Psoas muscle (tissue), 8 donors: ENCODE measurements around the gene HNF1B. TPM values are rescaled to one million over a fixed set of nuclear protein-coding genes. Genes with fewer than 3 reads are reported as not detected.

Experiments
- ATAC-seq, 4 donors: fragments of 200-7000 bp; cut with Tn5 transposase; one replicate each; pipeline ENCODE4 v1.9.1; 2020; ENCODE audit warnings: moderate library complexity in 3 of 4, mild to moderate bottlenecking in 2 of 4
- DNase-seq, 2 donors: peaks; one replicate each; pipeline ENCODE4 v3.0.0-alpha.2; 2020
- H3K27ac ChIP-seq: fragments of 200-600 bp; one replicate; pipeline ENCODE4 v1.8.0; 2022
- H3K27me3 ChIP-seq, 3 donors: fragments of 200-600 bp in 1 of 3; one replicate each; pipeline versions ENCODE4 v1.6.1 to v1.8.0; 2013 to 2022; ENCODE audit warnings: low read length in 2 of 3, mild to moderate bottlenecking in 2 of 3, moderate library complexity in 1 of 3; ENCODE audit not compliant: insufficient read depth in 3 of 3
- H3K36me3 ChIP-seq, 2 donors: fragments of 200-600 bp in 1 of 2; one replicate each; pipeline versions ENCODE4 v1.6.1 to v1.8.0; 2013 to 2022; ENCODE audit warnings: low read depth in 1 of 2, mild to moderate bottlenecking in 1 of 2, moderate library complexity in 1 of 2; ENCODE audit not compliant: insufficient read depth in 1 of 2
- H3K4me1 ChIP-seq: fragments of 200-600 bp; one replicate; pipeline ENCODE4 v1.8.0; 2022
- H3K4me3 ChIP-seq: fragments of 200-600 bp; one replicate; pipeline ENCODE4 v1.8.0; 2022; ENCODE audit warnings: mild to moderate bottlenecking
- H3K9me3 ChIP-seq: fragments of 200-600 bp; one replicate; pipeline ENCODE4 v1.8.0; 2022
- CTCF ChIP-seq: fragments of 200-600 bp; IDR thresholded peaks from one replicate; pipeline ENCODE4 v1.8.0; 2022; ENCODE audit warnings: antibody characterized with exemption
- WGBS, 3 donors: extraction: QIAGEN DNeasy Blood & Tissue Kit; methylation state at CpG; one replicate each; pipeline versions ENCODE4 v1.1.6 to v1.1.7; 2013; 5-methylcytosine and 5-hydroxymethylcytosine counted together
- intact Hi-C, 2 donors: fragments of 100-400 bp; cut with DNase I; formaldehyde crosslinking; loops; one replicate each; pipeline versions ENCODE4 v1.11.0 to v1.14.2; 2022
- polyA plus RNA-seq, 3 donors: library from polyadenylated mRNA; stranded (reverse); fragments of 200-250 nt; gene quantifications; one replicate each; pipeline ENCODE4 v1.2.3, GENCODE V29; 2013
- total RNA-seq, 4 donors: library from RNA; stranded (reverse); fragmentation: NEBNext Ultra II Directional in 2 of 4; extraction: Animal tissue kit (Norgen Biotek cat#: 25700) in 2 of 4; gene quantifications; one replicate each; pipeline versions ENCODE4 v1.2.1 to v1.2.4, GENCODE V29; 2021 to 2023
- donor health status: healthy with polysubstance abuse.
- donor health status: DM: no; HTN: no; CAD: no; lungs with moderate emphysema.
- donor health status: Bipolar disorder and iron deficiency.
- donor health status: healthy.
- donor health status: DM: yes; HTN: yes; CAD: no.
- donor health status: DM: no; HTN: no; CAD: no.
- donor health status: DM: no; HTN: no; CAD: no.
- donor health status: DM: yes; HTN: yes; CAD: no.

Gene HNF1B
- total and polyA plus RNA-seq, 7 donors = 0.03 TPM; not detected in 6

GRCh38 chr17:37750768-37751475, 6.1 kb upstream of the HNF1B start:
- intact Hi-C loops = no loop called here
- WGBS, 3 donors = 59 to 68% (median 65%) methylated on average over 10 of the region's 10 CpGs
- no peaks in the 10 kb centered on the region for H3K4me1 ChIP-seq
- no peak for ATAC-seq
- H3K4me3 ChIP-seq = no peak overlapping the region
- H3K27me3 ChIP-seq = peaks cover 0 to 43% (median 6%) of the 10 kb centered on the region in 3 donors
- H3K36me3 ChIP-seq = no peaks in the 10 kb centered on the region
- DNase-seq = no peak
- H3K9me3 ChIP-seq = no peaks in the 10 kb centered on the region
- no peak overlapping the region for H3K27ac ChIP-seq
- no peak for TF ChIP-seq CTCF

GRCh38 chr17:37750292-37750691, 5.4 kb upstream of the HNF1B start:
- no peak for ATAC-seq
- Histone ChIP-seq H3K4me1 (no peaks in the 10 kb centered on the region), H3K27ac (no peak overlapping the region), H3K4me3 (no peak overlapping the region), H3K9me3 (no peaks in the 10 kb centered on the region), H3K27me3 (peaks cover 0 to 47% (median 9%) of the 10 kb centered on the region in 3 donors), H3K36me3 (no peaks in the 10 kb centered on the region)
- DNase-seq = no peak
- intact Hi-C loops = no loop called here
- WGBS, 3 donors = 65 to 70% (median 67%) methylated on average over 5 of the region's 5 CpGs
- no peak for TF ChIP-seq CTCF

DNA sequence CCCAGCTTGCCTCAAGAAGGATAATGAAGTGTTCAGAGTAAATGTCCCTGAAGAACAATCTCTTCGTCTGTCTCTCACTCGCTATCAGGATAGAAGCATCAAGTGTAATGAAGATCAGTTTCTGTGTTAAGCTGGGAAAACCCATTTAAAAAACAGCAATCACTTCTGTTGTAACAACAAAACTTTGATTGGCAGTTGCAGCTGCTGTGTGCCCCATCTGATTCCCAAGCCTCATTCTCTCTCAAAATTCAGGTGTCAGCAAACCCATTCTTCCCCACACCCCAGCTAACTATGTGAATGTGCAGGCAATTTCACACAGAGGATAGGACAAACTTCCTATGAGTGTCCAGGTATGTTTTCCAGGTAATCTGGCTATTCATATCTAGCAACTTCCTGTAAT, 2.4 kb upstream of the HNF1B start:
- DNase-seq = no peak
- WGBS, 3 donors = 32 to 49% (median 36%) methylated on average over 2 of the region's 2 CpGs

GRCh38 chr17:37746617-37747016, 1.8 kb upstream of the HNF1B start:
- ATAC-seq (no peak), DNase-seq (no peak)
- 62 to 71% (median 65%) methylated on average over 2 of the region's 2 CpGs for WGBS, 3 donors
- peaks cover 0 to 80% (median 43%) of the 10 kb centered on the region in 3 donors for H3K27me3 ChIP-seq
- intact Hi-C loops = no loop called here
- peaks cover 27% of the 10 kb centered on the region for H3K4me1 ChIP-seq
- no peaks in the 10 kb centered on the region for H3K9me3 ChIP-seq
- TF ChIP-seq CTCF = no peak
- no peak overlapping the region for H3K27ac ChIP-seq
- no peaks in the 10 kb centered on the region for H3K36me3 ChIP-seq
- no peak overlapping the region for H3K4me3 ChIP-seq

More for the DNA sequence above, 2.4 kb upstream of the HNF1B start:
- no peak for ATAC-seq
- Histone ChIP-seq H3K9me3 (no peaks in the 10 kb centered on the region), H3K4me1 (peaks cover 21% of the 10 kb centered on the region), H3K4me3 (no peak overlapping the region), H3K27me3 (peaks cover 0 to 74% (median 39%) of the 10 kb centered on the region in 3 donors), H3K27ac (no peak overlapping the region), H3K36me3 (no peaks in the 10 kb centered on the region)
- no peak for TF ChIP-seq CTCF
- intact Hi-C loops = no loop called here
